SJCRH30 (cell line): ENCODE results near the gene PER1. TPM values are rescaled to one million over a fixed set of nuclear protein-coding genes. Genes with fewer than 3 reads are reported as not detected.

Experiments
- DNase-seq, 2 experiments: peaks; one replicate each; pipeline ENCODE4 v3.0.0-alpha.2; 2015 to 2020
- H3K27ac ChIP-seq: fragments of 250-450 bp; sonication (Bioruptor Pico); 2 replicates; pipeline ENCODE4 v1.5.1; 2020; ENCODE audit warnings: mild to moderate bottlenecking, moderate library complexity
- H3K27me3 ChIP-seq: fragments of 250-450 bp; sonication (Bioruptor Pico); 2 replicates; pipeline ENCODE4 v1.5.1; 2020; ENCODE audit warnings: mild to moderate bottlenecking, moderate library complexity
- H3K36me3 ChIP-seq: fragments of 250-450 bp; sonication (Bioruptor Pico); 2 replicates; pipeline ENCODE4 v1.5.1; 2020; ENCODE audit warnings: mild to moderate bottlenecking, moderate library complexity
- H3K4me1 ChIP-seq: fragments of 250-450 bp; sonication (Bioruptor Pico); 2 replicates; pipeline ENCODE4 v1.5.1; 2020; ENCODE audit warnings: mild to moderate bottlenecking, moderate library complexity
- H3K4me3 ChIP-seq: fragments of 250-450 bp; sonication (Bioruptor Pico); 2 replicates; pipeline ENCODE4 v1.5.1; 2020; ENCODE audit warnings: mild to moderate bottlenecking, moderate library complexity
- H3K9me3 ChIP-seq: fragments of 250-450 bp; sonication (Bioruptor Pico); replicated peaks from 2 replicates; pipeline ENCODE4 v1.5.1; 2020; ENCODE audit warnings: mild to moderate bottlenecking, moderate library complexity
- total RNA-seq: library from RNA; depleted of rRNA; stranded (reverse); fragments of >200 nt; shearing (Covaris generic); gene quantifications from 2 replicates; pipeline ENCODE4 v1.2.3, GENCODE V29; 2014

PER1 gene
- total RNA-seq, 1 experiment from 2014 or later = 13.5 TPM

DNA sequence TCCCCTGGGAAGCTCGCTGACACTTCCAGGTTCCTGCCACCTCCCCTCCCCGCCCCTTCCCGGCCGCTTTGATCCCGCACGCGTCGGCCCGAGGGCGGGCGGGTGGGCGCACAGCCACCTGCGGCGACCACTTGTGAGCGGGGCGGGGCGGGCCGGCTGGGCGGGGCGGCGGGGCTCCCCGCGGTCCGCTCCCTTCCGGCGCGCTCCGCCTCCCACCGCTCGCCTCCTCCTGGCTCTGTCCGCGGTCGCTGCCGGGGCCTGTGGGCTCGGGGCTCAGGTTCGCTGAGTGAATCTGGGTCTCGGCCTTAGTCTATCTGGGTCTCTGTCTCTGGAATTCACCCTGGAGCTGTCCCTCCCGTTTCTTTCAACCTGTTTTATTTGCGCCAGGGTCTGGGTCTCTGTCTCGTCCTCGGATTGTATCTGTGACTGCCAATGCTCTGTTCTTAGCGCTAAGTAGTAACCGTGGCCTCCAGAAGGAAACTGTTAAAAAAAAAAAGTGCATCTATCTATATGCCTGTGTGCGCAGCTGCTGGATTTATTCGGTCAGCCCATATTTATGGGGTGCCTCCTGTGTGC, 25.6 kb downstream of the PER1 start:
- no peaks in the 10 kb centered on the region for H3K36me3 ChIP-seq
- H3K4me1 ChIP-seq = no peaks in the 10 kb centered on the region; the same call in 1 of the 2 replicates
- H3K4me3 ChIP-seq = peak overlapping the region; percentile 78
- no peaks in the 10 kb centered on the region for H3K9me3 ChIP-seq
- H3K27ac ChIP-seq = no peak overlapping the region
- no peaks in the 10 kb centered on the region for H3K27me3 ChIP-seq
- peak; percentile 28 to 55 for DNase-seq

GRCh38 chr17:8125947-8126490, 26.2 kb downstream of the PER1 start:
- no peaks in the 10 kb centered on the region for H3K36me3 ChIP-seq
- H3K27ac ChIP-seq = no peak overlapping the region
- peak overlapping the region; percentile 78 for H3K4me3 ChIP-seq
- no peaks in the 10 kb centered on the region; the same call in 1 of the 2 replicates for H3K4me1 ChIP-seq
- H3K9me3 ChIP-seq = no peaks in the 10 kb centered on the region
- DNase-seq = peak; percentile 45 to 48
- no peaks in the 10 kb centered on the region for H3K27me3 ChIP-seq

GRCh38 chr17:8125154-8125946, 26.9 kb downstream of the PER1 start:
- H3K4me1 ChIP-seq = no peaks in the 10 kb centered on the region; the same call in 1 of the 2 replicates
- H3K27me3 ChIP-seq = no peaks in the 10 kb centered on the region
- H3K27ac ChIP-seq = no peak overlapping the region
- H3K36me3 ChIP-seq = no peaks in the 10 kb centered on the region
- H3K4me3 ChIP-seq = peak overlapping the region; percentile 78
- DNase-seq = peak; percentile 72 to 86
- H3K9me3 ChIP-seq = no peaks in the 10 kb centered on the region

- Histone ChIP-seq H3K36me3 (no peaks in the 10 kb centered on the region), H3K9me3 (no peaks in the 10 kb centered on the region), H3K4me1 (no peaks in the 10 kb centered on the region; the same call in 1 of the 2 replicates), H3K4me3 (peak overlapping the region; percentile 78), H3K27me3 (no peaks in the 10 kb centered on the region), H3K27ac (no peak overlapping the region)
- DNase-seq = peak; percentile 16 to 41
Observed at GRCh38 chr17:8124350-8125153, 27.7 kb downstream of the PER1 start.

DNA sequence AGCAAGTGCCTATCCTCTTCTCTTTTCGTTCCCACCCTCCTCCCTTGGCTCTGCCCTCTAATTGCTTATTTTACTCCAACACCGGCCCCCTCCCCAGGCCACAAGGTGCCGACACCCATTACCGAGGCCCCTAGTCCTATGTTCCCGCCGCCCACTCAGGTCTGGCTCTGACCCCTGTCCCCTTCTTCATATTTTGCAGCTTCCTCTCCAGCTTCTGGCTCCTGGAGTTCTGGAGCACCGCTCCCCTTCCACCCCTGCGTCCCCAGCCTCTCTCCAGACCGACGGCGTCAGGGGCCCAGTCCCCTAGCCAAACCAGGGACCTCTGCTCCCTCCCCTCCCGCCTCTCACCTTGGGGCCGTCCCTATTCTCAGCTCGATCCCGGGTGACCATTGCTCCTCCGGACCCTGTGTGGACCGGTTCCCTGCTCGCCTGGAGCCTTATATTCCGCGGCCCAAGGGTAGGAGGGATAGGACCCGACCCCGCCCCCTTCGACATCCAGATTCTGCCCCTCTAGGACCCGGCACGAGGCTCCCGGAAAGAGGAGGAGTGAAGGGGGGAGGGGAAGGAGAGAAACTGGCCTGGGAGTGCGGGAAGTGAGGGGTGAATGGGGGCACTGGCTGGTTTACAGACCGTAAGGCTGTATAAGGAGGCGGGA, 28.4 kb downstream of the PER1 start, which contains the start of gene HES7:
TSS of gene HES7 (minus strand) at position 412 of the 655 bp plus-strand sequence. CDS start at position 390, 22 bp downstream.
- H3K27me3 ChIP-seq = no peaks in the 10 kb centered on the region
- no peak within 1 kb of the TSS for H3K27ac ChIP-seq
- peak within 1 kb of the TSS; percentile 78 for H3K4me3 ChIP-seq
- no peaks in the 10 kb centered on the region for H3K36me3 ChIP-seq
- DNase-seq = peak; percentile 58 to 67
- no peaks in the 10 kb centered on the region for H3K9me3 ChIP-seq
- no peaks in the 10 kb centered on the region; the same call in 1 of the 2 replicates for H3K4me1 ChIP-seq

- H3K36me3 ChIP-seq = no peaks in the 10 kb centered on the region
- H3K4me3 ChIP-seq = peak overlapping the region; percentile 78
- H3K4me1 ChIP-seq = no peaks in the 10 kb centered on the region; the same call in 1 of the 2 replicates
- no peaks in the 10 kb centered on the region for H3K9me3 ChIP-seq
- DNase-seq = peak; percentile 17 to 35
- H3K27ac ChIP-seq = no peak overlapping the region
- H3K27me3 ChIP-seq = no peaks in the 10 kb centered on the region
Observed at GRCh38 chr17:8122924-8123694, 29.1 kb downstream of the PER1 start.

DNA sequence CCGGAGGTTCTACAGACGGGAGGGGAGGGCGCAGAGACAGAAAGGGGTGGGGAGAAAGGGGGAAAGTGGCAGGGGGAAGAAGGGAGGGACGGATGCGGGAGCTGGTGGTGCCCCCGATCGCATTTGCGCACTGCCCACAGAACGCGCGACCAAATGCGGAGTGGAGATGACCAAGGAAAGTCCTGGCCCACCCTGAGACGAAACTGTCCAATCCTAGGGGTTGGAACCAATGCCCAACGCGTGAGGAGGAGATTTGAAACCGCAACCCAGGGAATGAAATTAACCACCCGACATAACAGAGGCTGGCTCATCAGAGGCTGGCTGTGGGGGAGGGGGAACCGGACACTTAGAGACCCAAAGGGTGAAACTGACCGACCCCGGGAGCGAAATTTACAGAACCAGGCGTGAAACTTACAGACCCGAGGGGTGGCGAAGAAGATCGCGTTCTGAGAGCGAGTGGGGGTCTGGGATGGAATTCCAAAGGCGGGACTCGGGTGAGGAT, 29.7 kb downstream of the PER1 start:
- no peaks in the 10 kb centered on the region for H3K36me3 ChIP-seq
- H3K4me3 ChIP-seq = peak overlapping the region; percentile 78
- no peak overlapping the region for H3K27ac ChIP-seq
- DNase-seq = peak; percentile 24 to 49
- no peaks in the 10 kb centered on the region for H3K27me3 ChIP-seq
- no peaks in the 10 kb centered on the region; the same call in 1 of the 2 replicates for H3K4me1 ChIP-seq
- no peaks in the 10 kb centered on the region for H3K9me3 ChIP-seq

- H3K4me1 ChIP-seq = no peaks in the 10 kb centered on the region; the same call in 1 of the 2 replicates
- DNase-seq = peak; percentile 74 to 80
- H3K36me3 ChIP-seq = no peaks in the 10 kb centered on the region
- H3K4me3 ChIP-seq = peak overlapping the region; percentile 78
- no peaks in the 10 kb centered on the region for H3K9me3 ChIP-seq
- no peak overlapping the region for H3K27ac ChIP-seq
- H3K27me3 ChIP-seq = no peaks in the 10 kb centered on the region
Observed at GRCh38 chr17:8121681-8122421, 30.4 kb downstream of the PER1 start.

DNA sequence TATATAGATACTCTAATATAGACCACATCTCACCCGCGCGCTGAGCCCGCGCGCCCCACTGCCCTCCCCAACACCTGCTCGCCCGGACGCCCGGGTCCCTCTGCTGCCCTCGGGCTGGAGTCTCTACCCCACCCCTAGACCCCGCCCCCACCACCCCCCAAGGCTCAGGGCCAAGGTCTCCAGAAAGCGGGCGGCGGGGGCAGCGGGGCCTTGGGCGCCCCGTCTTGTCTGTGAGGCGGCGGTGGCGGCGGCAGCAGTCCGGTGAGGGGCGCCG, 30.9 kb downstream of the PER1 start:
- no peaks in the 10 kb centered on the region; the same call in 1 of the 2 replicates for H3K4me1 ChIP-seq
- H3K4me3 ChIP-seq = peak overlapping the region; percentile 78
- H3K36me3 ChIP-seq = no peaks in the 10 kb centered on the region
- H3K9me3 ChIP-seq = no peaks in the 10 kb centered on the region
- H3K27ac ChIP-seq = no peak overlapping the region
- no peak for DNase-seq
- no peaks in the 10 kb centered on the region for H3K27me3 ChIP-seq

DNA sequence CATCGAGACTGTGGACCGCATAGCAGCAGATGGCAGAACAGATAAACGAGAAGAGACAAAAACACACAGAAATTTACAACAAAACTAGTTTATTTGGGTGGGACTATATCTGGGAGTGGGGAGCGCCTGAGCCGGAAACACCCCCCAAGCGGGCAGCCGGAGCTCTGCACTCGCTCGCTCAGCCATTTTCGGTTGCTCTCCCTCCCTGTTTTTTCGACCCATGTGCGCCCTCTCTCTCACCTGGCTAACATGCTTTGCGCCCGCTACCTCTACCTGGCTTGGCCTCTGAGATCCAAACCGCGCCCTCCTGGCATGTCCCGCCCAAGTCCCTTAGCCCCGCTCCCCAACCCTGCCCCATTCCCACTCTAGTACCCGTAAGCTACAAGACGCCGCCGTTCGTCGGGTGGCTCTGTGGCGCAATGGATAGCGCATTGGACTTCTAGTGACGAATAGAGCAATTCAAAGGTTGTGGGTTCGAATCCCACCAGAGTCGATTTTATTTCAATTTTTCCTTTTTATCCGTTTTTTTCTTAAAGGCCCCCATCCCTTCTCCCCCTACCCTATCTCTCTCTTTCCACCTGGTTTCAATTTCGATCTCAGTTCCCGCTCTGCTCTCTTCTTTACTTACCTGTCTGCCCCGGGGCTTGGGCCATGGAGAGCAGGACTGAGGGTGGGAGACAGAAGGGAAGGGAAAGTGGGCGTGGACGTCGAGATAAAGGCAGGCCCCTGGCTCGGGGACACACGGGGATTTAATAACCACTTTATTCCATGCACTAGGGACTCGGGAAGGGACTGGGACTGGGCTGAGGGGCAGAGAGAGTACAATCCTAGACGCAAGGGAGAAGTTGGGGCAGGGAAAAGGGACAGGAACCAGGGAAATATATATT, 31.4 kb downstream of the PER1 start:
- DNase-seq = peak; percentile 74 to 76
- Histone ChIP-seq H3K4me1 (no peaks in the 10 kb centered on the region; the same call in 1 of the 2 replicates), H3K27ac (no peak overlapping the region), H3K27me3 (no peaks in the 10 kb centered on the region), H3K36me3 (no peaks in the 10 kb centered on the region), H3K9me3 (no peaks in the 10 kb centered on the region), H3K4me3 (peak overlapping the region; percentile 78)

- DNase-seq = peak; percentile 77 to 90
- Histone ChIP-seq H3K27me3 (no peaks in the 10 kb centered on the region), H3K36me3 (no peaks in the 10 kb centered on the region), H3K4me1 (no peaks in the 10 kb centered on the region; the same call in 1 of the 2 replicates), H3K9me3 (no peaks in the 10 kb centered on the region), H3K27ac (no peak overlapping the region), H3K4me3 (peak overlapping the region; percentile 78)
Observed at GRCh38 chr17:8119581-8120519, 32.4 kb downstream of the PER1 start.
